Measurements from ENCODE around the gene LRP4. TPM values are rescaled to one million over a fixed set of nuclear protein-coding genes. Genes with fewer than 3 reads are reported as not detected.

LRP4 gene
- total and polyA plus RNA-seq, 8 donors: 1.3 to 27.0 (median 9.4) TPM

- no peak for ATAC-seq
- WGBS, 2 donors: 85 to 89% methylated on average over 11 of the region's 11 CpGs
- no peak for TF ChIP-seq CTCF (IDR thresholded peaks at IDR 0.05)
- no peak for FAIRE-seq
- H3K4me3 ChIP-seq: no peak overlapping the region
- H3K36me3 ChIP-seq: peaks cover 0 to 7% (median 0%) of the 10 kb centered on the region in 3 donors
- DNase-seq: peak in 1 of 6 donors; percentile 28
- intact Hi-C loops (cut with DNase I): loop anchor here (2.0 to 10.0 kb wide), 3 partner anchors 269 to 279 kb away; no protein-coding TSS in a partner anchor
- H3K27ac ChIP-seq: no peak overlapping the region
- no peaks in the 10 kb centered on the region for H3K4me1 ChIP-seq
- H3K9me3 ChIP-seq: no peaks in the 10 kb centered on the region
- H3K27me3 ChIP-seq: no peaks in the 10 kb centered on the region
Observed at GRCh38 chr11:46886211-46886610, 32.1 kb downstream of the LRP4 start.

- intact Hi-C loops (cut with DNase I): no loop called here
- H3K4me1 ChIP-seq: no peaks in the 10 kb centered on the region
- no peak for TF ChIP-seq CTCF (IDR thresholded peaks at IDR 0.05)
- no peak overlapping the region for H3K4me3 ChIP-seq
- ATAC-seq: no peak
- peaks cover 0 to 25% (median 5%) of the 10 kb centered on the region in 3 donors for H3K36me3 ChIP-seq
- H3K9me3 ChIP-seq: no peaks in the 10 kb centered on the region
- no peak for DNase-seq
- no peak for FAIRE-seq
- no peak overlapping the region for H3K27ac ChIP-seq
- 94% methylated on average over 10 of the region's 10 CpGs for WGBS, 2 donors
- no peaks in the 10 kb centered on the region for H3K27me3 ChIP-seq
Observed at GRCh38 chr11:46879056-46879585, 39.2 kb downstream of the LRP4 start.

- FAIRE-seq: no peak
- intact Hi-C loops (cut with DNase I): no loop called here
Observed at GRCh38 chr11:46877580-46877979, 40.8 kb downstream of the LRP4 start.

GRCh38 chr11:46876471-46876870 is 41.9 kb downstream of the LRP4 start:
- peaks cover 0 to 23% (median 5%) of the 10 kb centered on the region in 3 donors for H3K36me3 ChIP-seq
- TF ChIP-seq CTCF (IDR thresholded peaks at IDR 0.05): no peak
- WGBS, 2 donors: 88 to 95% methylated on average over 11 of the region's 11 CpGs

More at GRCh38 chr11:46877580-46877979, 40.8 kb downstream of the LRP4 start:
- Histone ChIP-seq H3K4me3 (no peak overlapping the region), H3K36me3 (peaks cover 0 to 22% (median 5%) of the 10 kb centered on the region in 3 donors), H3K9me3 (no peaks in the 10 kb centered on the region), H3K27ac (no peak overlapping the region), H3K4me1 (no peaks in the 10 kb centered on the region), H3K27me3 (no peaks in the 10 kb centered on the region)
- ATAC-seq: no peak
- DNase-seq: no peak
- no peak for TF ChIP-seq CTCF (IDR thresholded peaks at IDR 0.05)
- WGBS, 2 donors: 95 to 96% methylated on average over 1 of the region's 1 CpG

GRCh38 chr11:46874586-46874985 is 43.8 kb downstream of the LRP4 start:
- Histone ChIP-seq H3K36me3 (peaks cover 0 to 26% (median 5%) of the 10 kb centered on the region in 3 donors), H3K27ac (no peak overlapping the region), H3K4me3 (no peak overlapping the region), H3K9me3 (no peaks in the 10 kb centered on the region), H3K4me1 (no peaks in the 10 kb centered on the region), H3K27me3 (no peaks in the 10 kb centered on the region)
- FAIRE-seq: no peak
- no peak for TF ChIP-seq CTCF (IDR thresholded peaks at IDR 0.05)
- no peak for DNase-seq
- WGBS, 2 donors: 91% methylated on average over 6 of the region's 6 CpGs
- ATAC-seq: no peak
- intact Hi-C loops (cut with DNase I): no loop called here

More at GRCh38 chr11:46876471-46876870, 41.9 kb downstream of the LRP4 start:
- no peak for DNase-seq
- no peak overlapping the region for H3K27ac ChIP-seq
- no peaks in the 10 kb centered on the region for H3K4me1 ChIP-seq
- no peak overlapping the region for H3K4me3 ChIP-seq
- no peak for FAIRE-seq
- H3K27me3 ChIP-seq: no peaks in the 10 kb centered on the region
- intact Hi-C loops (cut with DNase I): no loop called here
- H3K9me3 ChIP-seq: no peaks in the 10 kb centered on the region
- no peak for ATAC-seq
